SU-DHL-6 (cell line): ENCODE measurements around the gene CCL15.

Experiments used
- H2AFZ ChIP-seq: fragments of 200-600 bp; sonication (generic); 2 replicates; pipeline ENCODE4 v1.6.1; 2014; ENCODE audit warnings: low read depth, mild to moderate bottlenecking, moderate library complexity, mixed read lengths, antibody characterized with exemption, low read length; ENCODE audit not compliant: severe bottlenecking
- H3F3A ChIP-seq: fragments of 200-600 bp; shearing (Covaris generic); 2 replicates; pipeline ENCODE4 v1.6.0; 2016; ENCODE audit warnings: antibody characterized with exemption, mild to moderate bottlenecking; ENCODE audit not compliant: insufficient read depth
- H3K27ac ChIP-seq: fragments of 200-600 bp; sonication (generic); 2 replicates; pipeline ENCODE4 v1.5.1; 2016; ENCODE audit warnings: low read depth, mild to moderate bottlenecking, low read length, moderate library complexity, mixed read lengths
- H3K27me3 ChIP-seq: fragments of 200-600 bp; sonication (generic), shearing (Covaris generic); 2 replicates; pipeline ENCODE4 v1.6.0; 2014; ENCODE audit warnings: mild to moderate bottlenecking, low read length
- H3K36me3 ChIP-seq: fragments of 200-600 bp; sonication (generic); 2 replicates; pipeline ENCODE4 v1.6.1; 2014; ENCODE audit warnings: mild to moderate bottlenecking, low read length, mixed read lengths
- H3K4me2 ChIP-seq: fragments of 300-600, 200-600 bp; shearing (Covaris generic), sonication (generic); 2 replicates; pipeline ENCODE4 v1.6.0; 2014; ENCODE audit warnings: low read length, low read depth, mild to moderate bottlenecking; ENCODE audit not compliant: poor library complexity, severe bottlenecking
- H3K4me3 ChIP-seq: fragments of 200-600 bp; sonication (generic); 2 replicates; pipeline ENCODE4 v1.5.1; 2014; ENCODE audit warnings: antibody characterized with exemption, low read length, mild to moderate bottlenecking, mixed read lengths; ENCODE audit not compliant: insufficient read depth, poor library complexity, severe bottlenecking
- H3K79me2 ChIP-seq: fragments of 200-600 bp; sonication (generic); 2 replicates; pipeline ENCODE4 v1.6.1; 2014; ENCODE audit warnings: mild to moderate bottlenecking, low read length, moderate library complexity; ENCODE audit not compliant: insufficient read depth
- H3K9ac ChIP-seq: fragments of 200-600 bp; sonication (generic); 2 replicates; pipeline ENCODE4 v1.7.0; 2014; ENCODE audit warnings: mild to moderate bottlenecking, low read length
- H3K9me2 ChIP-seq: fragments of 200-600 bp; sonication (generic); replicated peaks from 2 replicates; pipeline ENCODE4 v1.6.1; 2014; ENCODE audit warnings: low read length; ENCODE audit not compliant: insufficient read depth
- H3K9me3 ChIP-seq: fragments of 200-600 bp; sonication (generic); 2 replicates; pipeline ENCODE4 v1.6.1; 2014; ENCODE audit warnings: low read length, mixed read lengths; ENCODE audit not compliant: insufficient read depth
- H4K20me1 ChIP-seq: fragments of 200-600 bp; sonication (generic); 2 replicates; pipeline ENCODE4 v1.6.1; 2014; ENCODE audit warnings: low read depth, mild to moderate bottlenecking, antibody characterized with exemption, low read length, moderate library complexity, mixed read lengths
- EZH2phosphoT487 ChIP-seq: fragments of 200-600 bp; sonication (generic), shearing (Covaris generic); conservative IDR thresholded peaks from 2 replicates; pipeline ENCODE4 v1.6.1; 2018; ENCODE audit warnings: mild to moderate bottlenecking, antibody characterized with exemption, low read length, moderate library complexity, mixed read lengths
- TF ChIP-seq, protein P1 (sequence below): fragments of 200-600 bp; sonication (generic); IDR thresholded peaks from one replicate; pipeline ENCODE4 v1.5.1; 2017; ENCODE audit warnings: antibody characterized with exemption, mild to moderate bottlenecking, low read length, moderate library complexity; ENCODE audit not compliant: insufficient read depth, poor library complexity, severe bottlenecking

CCL15 gene

DNA sequence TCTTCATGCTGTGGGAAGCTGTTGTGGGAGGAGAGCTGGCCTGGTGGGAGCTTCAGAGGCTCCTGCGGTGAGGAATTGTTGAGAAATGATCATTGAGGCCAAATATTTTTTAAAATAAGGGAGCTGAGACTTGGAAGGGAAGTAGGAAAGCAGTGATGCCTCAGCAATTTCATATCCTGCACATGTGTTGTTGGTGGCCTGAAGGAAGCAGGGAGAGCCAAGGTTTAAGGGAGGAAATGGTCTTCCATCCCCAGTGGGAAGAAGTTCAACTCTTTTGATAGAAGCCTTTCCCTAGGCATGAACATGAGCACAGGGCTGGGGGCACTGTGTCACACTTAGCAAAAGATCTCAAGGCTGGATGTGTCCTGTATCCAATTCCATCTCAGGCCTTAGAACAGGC lies 14.7 kb downstream of the CCL15 start, which contains the start of gene CCL14:
Gene CCL14, minus strand, starts transcription at position 87 of the 400 bp plus-strand sequence. Its CDS starts 80 bp downstream, at position 7.
- Histone ChIP-seq H3K27me3 (no peaks in the 10 kb centered on the region), H3K9me2 (no peaks in the 10 kb centered on the region), H3K4me3 (no peak within 1 kb of the TSS), H3K79me2 (no peaks in the 10 kb centered on the region), H2AFZ (no peak within 1 kb of the TSS), H3K4me2 (no peak within 1 kb of the TSS), H3K27ac (no peak within 1 kb of the TSS), H4K20me1 (no peaks in the 10 kb centered on the region), H3F3A (no peaks in the 10 kb centered on the region), H3K9ac (no peak within 1 kb of the TSS), H3K36me3 (no peaks in the 10 kb centered on the region; the same call in 1 of the 2 replicates), H3K9me3 (peaks cover 10% of the 10 kb centered on the region; the same call in 1 of the 2 replicates)
- TF ChIP-seq, protein P1, sequence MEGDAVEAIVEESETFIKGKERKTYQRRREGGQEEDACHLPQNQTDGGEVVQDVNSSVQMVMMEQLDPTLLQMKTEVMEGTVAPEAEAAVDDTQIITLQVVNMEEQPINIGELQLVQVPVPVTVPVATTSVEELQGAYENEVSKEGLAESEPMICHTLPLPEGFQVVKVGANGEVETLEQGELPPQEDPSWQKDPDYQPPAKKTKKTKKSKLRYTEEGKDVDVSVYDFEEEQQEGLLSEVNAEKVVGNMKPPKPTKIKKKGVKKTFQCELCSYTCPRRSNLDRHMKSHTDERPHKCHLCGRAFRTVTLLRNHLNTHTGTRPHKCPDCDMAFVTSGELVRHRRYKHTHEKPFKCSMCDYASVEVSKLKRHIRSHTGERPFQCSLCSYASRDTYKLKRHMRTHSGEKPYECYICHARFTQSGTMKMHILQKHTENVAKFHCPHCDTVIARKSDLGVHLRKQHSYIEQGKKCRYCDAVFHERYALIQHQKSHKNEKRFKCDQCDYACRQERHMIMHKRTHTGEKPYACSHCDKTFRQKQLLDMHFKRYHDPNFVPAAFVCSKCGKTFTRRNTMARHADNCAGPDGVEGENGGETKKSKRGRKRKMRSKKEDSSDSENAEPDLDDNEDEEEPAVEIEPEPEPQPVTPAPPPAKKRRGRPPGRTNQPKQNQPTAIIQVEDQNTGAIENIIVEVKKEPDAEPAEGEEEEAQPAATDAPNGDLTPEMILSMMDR: no peak
- TF ChIP-seq EZH2phosphoT487: no peak

GRCh38 chr17:35984140-35984539 lies 17.2 kb downstream of the CCL15 start:
- Histone ChIP-seq H3K27ac (no peak overlapping the region), H3K79me2 (no peaks in the 10 kb centered on the region), H3K4me3 (no peak overlapping the region), H3K9me3 (peaks cover 8% of the 10 kb centered on the region; the same call in 1 of the 2 replicates), H4K20me1 (no peaks in the 10 kb centered on the region), H3K9ac (no peak overlapping the region), H3K9me2 (no peaks in the 10 kb centered on the region), H3K4me2 (no peak overlapping the region), H3K36me3 (no peaks in the 10 kb centered on the region; the same call in 1 of the 2 replicates), H3F3A (no peaks in the 10 kb centered on the region), H2AFZ (no peak overlapping the region), H3K27me3 (no peaks in the 10 kb centered on the region)
- TF ChIP-seq EZH2phosphoT487: no peak
- TF ChIP-seq, protein P1: no peak

- TF ChIP-seq, protein P1: no peak
- TF ChIP-seq EZH2phosphoT487: no peak
- Histone ChIP-seq H4K20me1 (no peaks in the 10 kb centered on the region), H3K27ac (no peak overlapping the region), H3K4me2 (no peak overlapping the region), H3K79me2 (no peaks in the 10 kb centered on the region), H3K9me2 (no peaks in the 10 kb centered on the region), H2AFZ (no peak overlapping the region), H3K9me3 (no peaks in the 10 kb centered on the region), H3K4me3 (no peak overlapping the region), H3F3A (no peaks in the 10 kb centered on the region), H3K36me3 (no peaks in the 10 kb centered on the region), H3K27me3 (no peaks in the 10 kb centered on the region), H3K9ac (no peak overlapping the region)
Observed at GRCh38 chr17:35982409-35983191, 18.8 kb downstream of the CCL15 start.
